ENCODE data around the gene C3. TPM values are rescaled to one million over a fixed set of nuclear protein-coding genes. Genes with fewer than 3 reads are reported as not detected.

The C3 gene
- polyA plus RNA-seq, 4 donors: 21.4 to 24.9 (median 21.9) TPM

- DNase-seq (ENCODE audit: low read depth in 4 of 4, low spot score in 3 of 4): peak in 3 of 4 donors; percentile 10 to 18 (median 16)
Observed at GRCh38 chr19:6632747-6633455, 87.5 kb downstream of the C3 start.

- DNase-seq (ENCODE audit: low read depth in 4 of 4, low spot score in 3 of 4): peak; percentile 60 to 72 (median 66)
Observed at GRCh38 chr19:6632002-6632621, 88.3 kb downstream of the C3 start.

Other genes starting within 250 kb of the C3 start
- 10 to 100 TPM; 37.5 to 43.4 (median 39.3) TPM for gene DENND1C, start 238.9 kb downstream of the C3 start, polyA plus RNA-seq (ENCODE audit: insufficient read length in 4 of 4)
- gene TUBB4A, start 218.3 kb downstream of the C3 start, polyA plus RNA-seq (ENCODE audit: insufficient read length in 4 of 4): 10 to 100 TPM; 30.5 to 46.4 (median 35.2) TPM
- under 1 TPM; 0.17 to 0.53 (median 0.35) TPM for gene TNFSF9, start 189.6 kb downstream of the C3 start, polyA plus RNA-seq (ENCODE audit: insufficient read length in 4 of 4)
- under 1 TPM in 1 of 4 donors, not detected in 3; 0.18 TPM for gene CD70, start 129.5 kb downstream of the C3 start, polyA plus RNA-seq (ENCODE audit: insufficient read length in 4 of 4)
- under 1 TPM; 0.06 to 0.07 (median 0.06) TPM for gene TNFSF14, start 50.5 kb downstream of the C3 start, polyA plus RNA-seq (ENCODE audit: insufficient read length in 4 of 4)
- 10 to 100 TPM; 68.3 to 75.0 (median 71.2) TPM for gene GPR108, start 16.9 kb upstream of the C3 start, polyA plus RNA-seq (ENCODE audit: insufficient read length in 4 of 4)
- gene TRIP10, start 19.0 kb upstream of the C3 start, polyA plus RNA-seq (ENCODE audit: insufficient read length in 4 of 4): 10 to 100 TPM; 46.3 to 64.1 (median 57.8) TPM
- gene SH2D3A, start 46.8 kb upstream of the C3 start, polyA plus RNA-seq (ENCODE audit: insufficient read length in 4 of 4): 1 to 10 TPM; 6.2 to 9.8 (median 7.3) TPM
- 1 to 10 TPM; 1.2 to 1.7 (median 1.4) TPM for gene VAV1, start 52.1 kb upstream of the C3 start, polyA plus RNA-seq (ENCODE audit: insufficient read length in 4 of 4)
- gene ADGRE1, start 166.9 kb upstream of the C3 start, polyA plus RNA-seq (ENCODE audit: insufficient read length in 4 of 4): under 1 TPM; 0.10 to 0.26 (median 0.13) TPM

Measured in right renal pelvis (tissue), 4 donors.